HEK293 (cell line): Measurements from ENCODE around the gene FBXW11.

ENCODE experiments used
- CTCF ChIA-PET: fragments of 350-600 bp; formaldehyde crosslinking; extraction: SDS; loops from one replicate; lab custom pipeline; 2021; ENCODE audit warnings: antibody characterized with exemption; lab: Yijun Ruan, JAX
- POLR2A ChIA-PET: fragments of 300-600 bp; formaldehyde crosslinking; extraction: SDS; loops from one replicate; lab custom pipeline; 2020; ENCODE audit warnings: antibody characterized with exemption, inconsistent platforms; lab: Yijun Ruan, JAX
- H3K27ac ChIP-seq: fragments of 200-500 bp; sonication (Bioruptor generic); 2 replicates; pipeline ENCODE4 v1.5.1; 2014; ENCODE audit warnings: low read depth, low read length, control low read depth, inconsistent platforms; ENCODE audit errors: extremely low read depth
- H3K36me3 ChIP-seq, 2 experiments: fragments of 200-500 bp in 1 of 2; sonication (Bioruptor generic) in 1 of 2; 1 replicate in 1 of 2; 2 replicates in 1 of 2; pipeline ENCODE4 v1.5.1; 2014 to 2017; ENCODE audit warnings: inconsistent platforms in 2 of 2, low read length in 2 of 2; ENCODE audit not compliant: control insufficient read depth in 2 of 2, insufficient read depth in 1 of 2
- H3K4me1 ChIP-seq: fragments of 200-500 bp; sonication (Bioruptor generic); 2 replicates; pipeline ENCODE4 v1.5.1; 2014; ENCODE audit warnings: mild to moderate bottlenecking, low read length, inconsistent platforms; ENCODE audit not compliant: control insufficient read depth, insufficient read depth
- H3K4me3 ChIP-seq: 2 replicates; pipeline ENCODE4 v1.5.1; 2011; ENCODE audit warnings: low read depth, mild to moderate bottlenecking, control low read depth, low read length, moderate library complexity
- H3K9me3 ChIP-seq: fragments of 200-500 bp; sonication (Bioruptor generic); 2 replicates; pipeline ENCODE4 v1.5.1; 2014; ENCODE audit warnings: low read depth, low read length, inconsistent platforms; ENCODE audit not compliant: control insufficient read depth, insufficient read depth
- ATF2 ChIP-seq: fragments of 450-650 bp; formaldehyde crosslinking; IDR thresholded peaks from 2 replicates; pipeline ENCODE4 v1.5.1; 2016; ENCODE audit warnings: missing biosample characterization, missing genetic modification characterization, low read depth
- BCL11B ChIP-seq: fragments of 450-650 bp; formaldehyde crosslinking; IDR thresholded peaks from 2 replicates; pipeline ENCODE4 v1.5.1; 2016; ENCODE audit warnings: low read depth, missing biosample characterization, missing genetic modification characterization
- BCL6B ChIP-seq: fragments of 450-650 bp; formaldehyde crosslinking; IDR thresholded peaks from 2 replicates; pipeline ENCODE4 v1.5.1; 2017; ENCODE audit warnings: missing biosample characterization, missing genetic modification characterization
- KLF1 ChIP-seq: fragments of 450-650 bp; formaldehyde crosslinking; IDR thresholded peaks from 2 replicates; pipeline ENCODE4 v1.5.1; 2016; ENCODE audit warnings: missing biosample characterization, missing genetic modification characterization
- RBAK ChIP-seq: fragments of 450-650 bp; formaldehyde crosslinking; IDR thresholded peaks from 2 replicates; pipeline ENCODE4 v1.5.1; 2016; ENCODE audit warnings: missing biosample characterization, missing genetic modification characterization
- TSHZ1 ChIP-seq: fragments of 450-650 bp; formaldehyde crosslinking; IDR thresholded peaks from 2 replicates; pipeline ENCODE4 v1.5.1; 2016; ENCODE audit warnings: missing biosample characterization, missing genetic modification characterization, borderline replicate concordance
- YY1 ChIP-seq: fragments of 450-650 bp; formaldehyde crosslinking; IDR thresholded peaks from 2 replicates; pipeline ENCODE4 v1.5.1; 2018; ENCODE audit warnings: missing biosample characterization, missing genetic modification characterization
- ZBTB20 ChIP-seq: fragments of 450-650 bp; formaldehyde crosslinking; IDR thresholded peaks from 2 replicates; pipeline ENCODE4 v1.5.1; 2016; ENCODE audit warnings: missing biosample characterization, missing genetic modification characterization
- ZBTB49 ChIP-seq: fragments of 450-650 bp; formaldehyde crosslinking; IDR thresholded peaks from 2 replicates; pipeline ENCODE4 v1.5.1; 2016; ENCODE audit warnings: missing biosample characterization, missing genetic modification characterization, low read depth
- ZBTB8A ChIP-seq: fragments of 450-650 bp; formaldehyde crosslinking; IDR thresholded peaks from 2 replicates; pipeline ENCODE4 v1.5.1; 2016; ENCODE audit warnings: missing biosample characterization, missing genetic modification characterization
- ZFHX2 ChIP-seq: fragments of 450-650 bp; formaldehyde crosslinking; conservative IDR thresholded peaks from 2 replicates; pipeline ENCODE4 v1.5.1; 2016; ENCODE audit warnings: missing biosample characterization, missing genetic modification characterization
- ZFP3 ChIP-seq: fragments of 450-650 bp; formaldehyde crosslinking; IDR thresholded peaks from 2 replicates; pipeline ENCODE4 v1.5.1; 2016; ENCODE audit warnings: low read depth, missing biosample characterization, missing genetic modification characterization
- ZNF114 ChIP-seq: fragments of 450-650 bp; formaldehyde crosslinking; IDR thresholded peaks from 2 replicates; pipeline ENCODE4 v1.5.0; 2017; ENCODE audit warnings: missing biosample characterization, missing genetic modification characterization
- ZNF132 ChIP-seq: fragments of 450-650 bp; formaldehyde crosslinking; IDR thresholded peaks from 2 replicates; pipeline ENCODE4 v1.5.1; 2017; ENCODE audit warnings: missing biosample characterization, missing genetic modification characterization, borderline replicate concordance
- ZNF175 ChIP-seq: fragments of 450-650 bp; formaldehyde crosslinking; IDR thresholded peaks from 2 replicates; pipeline ENCODE4 v1.5.1; 2016; ENCODE audit warnings: missing biosample characterization, missing genetic modification characterization
- ZNF211 ChIP-seq: fragments of 450-650 bp; formaldehyde crosslinking; IDR thresholded peaks from 2 replicates; pipeline ENCODE4 v1.5.1; 2016; ENCODE audit warnings: low read depth, missing biosample characterization, missing genetic modification characterization
- ZNF350 ChIP-seq: fragments of 450-650 bp; formaldehyde crosslinking; IDR thresholded peaks from 2 replicates; pipeline ENCODE4 v1.5.0; 2017; ENCODE audit warnings: missing biosample characterization, mild to moderate bottlenecking, missing genetic modification characterization
- ZNF354C ChIP-seq: fragments of 450-650 bp; formaldehyde crosslinking; IDR thresholded peaks from 2 replicates; pipeline ENCODE4 v1.5.1; 2016; ENCODE audit warnings: missing biosample characterization, missing genetic modification characterization, low read depth, borderline replicate concordance
- ZNF394 ChIP-seq: fragments of 450-650 bp; formaldehyde crosslinking; IDR thresholded peaks from 2 replicates; pipeline ENCODE4 v1.5.1; 2016; ENCODE audit warnings: missing biosample characterization, missing genetic modification characterization, mild to moderate bottlenecking, moderate library complexity, borderline replicate concordance
- ZNF473 ChIP-seq: fragments of 450-650 bp; formaldehyde crosslinking; IDR thresholded peaks from 2 replicates; pipeline ENCODE4 v1.5.1; 2017; ENCODE audit warnings: missing biosample characterization, missing genetic modification characterization
- ZNF596 ChIP-seq: fragments of 450-650 bp; IDR thresholded peaks from 2 replicates; pipeline ENCODE4 v1.5.0; 2018; ENCODE audit warnings: missing biosample characterization, mild to moderate bottlenecking, missing genetic modification characterization, moderate library complexity
- ZNF664 ChIP-seq: fragments of 450-650 bp; formaldehyde crosslinking; IDR thresholded peaks from 2 replicates; pipeline ENCODE4 v1.5.1; 2016; ENCODE audit warnings: missing biosample characterization, missing genetic modification characterization
- ZNF692 ChIP-seq: fragments of 450-650 bp; formaldehyde crosslinking; IDR thresholded peaks from 2 replicates; pipeline ENCODE4 v1.5.1; 2016; ENCODE audit warnings: missing biosample characterization, missing genetic modification characterization
- ZNF791 ChIP-seq: fragments of 450-650 bp; formaldehyde crosslinking; IDR thresholded peaks from 2 replicates; pipeline ENCODE4 v1.5.1; 2016; ENCODE audit warnings: missing biosample characterization, missing genetic modification characterization
- ZSCAN16 ChIP-seq: fragments of 450-650 bp; formaldehyde crosslinking; IDR thresholded peaks from 2 replicates; pipeline ENCODE4 v1.5.1; 2016; ENCODE audit warnings: missing biosample characterization, missing genetic modification characterization

Gene FBXW11

GRCh38 chr5:171848006-171848405, 158.4 kb downstream of the FBXW11 start (continued):
- TF ChIP-seq ZNF394 (tag by site-specific recombination) (no peak), ZBTB8A (tag by site-specific recombination) (no peak), ZNF596 (tag by site-specific recombination) (no peak), ZBTB49 (no peak), ZSCAN16 (tag by site-specific recombination) (no peak), ZBTB20 (tag by site-specific recombination) (no peak), ZNF211 (tag by site-specific recombination) (no peak), KLF1 (tag by site-specific recombination) (no peak)

GRCh38 chr5:171847026-171847425, 159.4 kb downstream of the FBXW11 start:
- no peaks in the 10 kb centered on the region for H3K36me3 ChIP-seq
- H3K9me3 ChIP-seq: no peaks in the 10 kb centered on the region
- TF ChIP-seq ZNF114 (tag by site-specific recombination): no peak
- no peak for TF ChIP-seq ZNF791
- TF ChIP-seq, all 188 proteins: peak for 0
- Histone ChIP-seq H3K27ac (no peak overlapping the region), H3K4me3 (no peak overlapping the region), H3K4me1 (no peaks in the 10 kb centered on the region)
- ChIA-PET CTCF (interaction anchor here (0.6 kb wide), 1 partner anchor 356 kb away, joined by 5 read pairs; no protein-coding TSS in a partner anchor), POLR2A (no interaction called here)

GRCh38 chr5:171846323-171846722, 160.1 kb downstream of the FBXW11 start:
- no peaks in the 10 kb centered on the region for H3K4me1 ChIP-seq
- CTCF ChIA-PET: interaction anchor here (0.5 kb wide), 1 partner anchor 479 kb away, joined by 3 read pairs; no protein-coding TSS in a partner anchor
- TF ChIP-seq BCL11B (tag by site-specific recombination) (no peak), BCL6B (tag by site-specific recombination) (no peak), YY1 (tag by site-specific recombination) (no peak), RBAK (tag by site-specific recombination) (no peak), ZNF473 (tag by site-specific recombination) (no peak), ZNF664 (tag by site-specific recombination) (no peak), ZNF114 (tag by site-specific recombination) (no peak), ZNF354C (no peak), ZNF350 (tag by site-specific recombination) (no peak), ATF2 (tag by site-specific recombination) (no peak), ZFP3 (tag by site-specific recombination) (no peak), ZNF692 (no peak), TSHZ1 (tag by site-specific recombination) (no peak), ZNF175 (tag by site-specific recombination) (no peak), ZNF132 (tag by site-specific recombination) (no peak), ZFHX2 (tag by site-specific recombination) (no peak)

More at GRCh38 chr5:171846323-171846722, 160.1 kb downstream of the FBXW11 start:
- POLR2A ChIA-PET: no interaction called here
- H3K9me3 ChIP-seq: no peaks in the 10 kb centered on the region
- no peak overlapping the region for H3K27ac ChIP-seq
- no peak overlapping the region for H3K4me3 ChIP-seq
- no peaks in the 10 kb centered on the region for H3K36me3 ChIP-seq
